ENCODE measurements around the gene RDH14. TPM values are rescaled to one million over a fixed set of nuclear protein-coding genes. Genes with fewer than 3 reads are reported as not detected.

RDH14 gene
- total and polyA plus RNA-seq, 7 donors = 23.9 to 42.6 (median 25.7) TPM

DNA sequence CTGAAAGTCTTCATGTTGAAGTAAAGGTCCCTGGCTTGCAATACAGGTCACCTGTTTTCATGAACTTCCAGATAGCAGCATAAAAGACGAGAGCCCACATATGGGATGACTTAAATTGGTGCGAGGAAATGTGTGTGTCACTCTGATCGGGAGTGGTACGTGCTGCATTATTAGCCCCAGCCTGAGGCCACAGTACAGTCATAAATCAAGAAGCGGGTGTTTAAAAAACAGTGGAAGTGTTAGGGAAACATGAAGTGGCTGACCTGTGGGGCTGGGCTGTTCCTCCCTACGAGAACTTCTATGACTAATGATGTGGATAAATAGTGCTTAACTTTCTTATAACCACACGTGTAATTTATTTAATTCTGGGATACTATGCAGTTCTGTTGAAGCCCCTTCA is 24.4 kb downstream of the RDH14 start:
- 37 to 47% (median 37%) methylated on average over 7 of the region's 7 CpGs for WGBS, 3 donors
- no peak overlapping the region for H3K27ac ChIP-seq
- no peak for DNase-seq
- H3K27me3 ChIP-seq (ENCODE audit: insufficient read depth in 3 of 3, low read length in 2 of 3) = no peaks in the 10 kb centered on the region
- no peak for TF ChIP-seq CTCF (IDR thresholded peaks at IDR 0.05)
- intact Hi-C loops (cut with DNase I) = no loop called here
- H3K4me1 ChIP-seq = no peaks in the 10 kb centered on the region
- no peak overlapping the region for H3K4me3 ChIP-seq
- no peaks in the 10 kb centered on the region for H3K9me3 ChIP-seq
- H3K36me3 ChIP-seq (ENCODE audit: insufficient read depth in 1 of 2, low read depth in 1 of 2) = no peaks in the 10 kb centered on the region
- ATAC-seq = no peak

GRCh38 chr2:18531194-18531593 is 29.3 kb downstream of the RDH14 start:
- ATAC-seq (no peak), DNase-seq (no peak)
- TF ChIP-seq CTCF (IDR thresholded peaks at IDR 0.05) = no peak
- Histone ChIP-seq H3K27ac (no peak overlapping the region), H3K4me3 (no peak overlapping the region), H3K9me3 (no peaks in the 10 kb centered on the region), H3K27me3 (ENCODE audit: insufficient read depth in 3 of 3, low read length in 2 of 3) (no peaks in the 10 kb centered on the region), H3K36me3 (ENCODE audit: insufficient read depth in 1 of 2, low read depth in 1 of 2) (no peaks in the 10 kb centered on the region), H3K4me1 (no peaks in the 10 kb centered on the region)
- intact Hi-C loops (cut with DNase I) = no loop called here
- whole genome bisulfite sequencing, 3 donors = 48 to 68% (median 50%) methylated on average over 1 of the region's 1 CpG

DNA sequence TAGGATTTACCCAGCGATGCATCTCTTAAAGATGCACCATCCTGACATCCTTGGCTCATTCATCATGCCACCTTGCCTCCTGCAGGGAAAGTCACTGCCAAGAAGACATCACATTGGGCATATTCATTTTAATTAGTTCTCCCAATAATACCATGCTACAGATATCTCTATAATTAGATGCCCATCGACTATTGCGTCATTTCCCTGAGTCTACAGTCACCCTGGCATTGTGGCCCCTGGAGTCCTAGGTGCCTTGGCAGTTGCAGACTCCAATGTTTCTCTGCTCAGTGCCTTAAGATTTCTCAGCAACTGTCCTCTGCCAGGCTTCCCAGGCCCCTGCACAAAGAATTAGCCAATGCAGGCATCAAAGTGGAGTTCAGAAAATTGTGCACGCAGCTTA is 32.6 kb downstream of the RDH14 start:
- no peak for ATAC-seq

DNA sequence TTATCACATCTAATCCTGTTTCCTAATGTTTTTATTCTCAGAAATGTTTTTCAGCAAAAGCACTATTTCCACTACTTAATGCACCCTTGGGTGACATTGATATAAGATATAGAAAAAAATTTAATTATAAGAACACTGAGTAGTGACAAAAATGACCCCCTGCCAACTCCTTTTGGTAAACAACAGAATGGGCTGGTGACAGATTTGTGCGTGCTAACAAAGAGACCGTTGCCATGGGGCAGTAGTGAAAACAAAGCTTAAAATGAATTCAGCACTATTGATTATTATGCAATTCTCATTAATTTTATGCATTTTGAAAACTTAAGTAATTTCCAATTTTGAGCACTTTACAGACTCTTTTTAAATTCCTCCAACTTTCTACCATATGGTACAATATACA is 33.1 kb downstream of the RDH14 start:
- ATAC-seq (no peak), DNase-seq (no peak)
- Histone ChIP-seq H3K9me3 (no peaks in the 10 kb centered on the region), H3K4me3 (no peak overlapping the region), H3K4me1 (no peaks in the 10 kb centered on the region), H3K27me3 (ENCODE audit: insufficient read depth in 3 of 3, low read length in 2 of 3) (no peaks in the 10 kb centered on the region), H3K36me3 (ENCODE audit: insufficient read depth in 1 of 2, low read depth in 1 of 2) (no peaks in the 10 kb centered on the region), H3K27ac (no peak overlapping the region)
- no peak for TF ChIP-seq CTCF (IDR thresholded peaks at IDR 0.05)
- intact Hi-C loops (cut with DNase I) = loop anchor here in 1 of 2 donors (10.0 kb wide), 1 partner anchor 827 kb away; the partner anchor contains the start of gene OSR1
- WGBS, 3 donors = 66 to 90% (median 82%) methylated on average over 2 of the region's 2 CpGs

More for the DNA sequence above, 32.6 kb downstream of the RDH14 start:
- intact Hi-C loops (cut with DNase I) = loop anchor here in 1 of 2 donors (10.0 kb wide), 1 partner anchor 827 kb away; the partner anchor contains the start of gene OSR1
- Histone ChIP-seq H3K36me3 (ENCODE audit: insufficient read depth in 1 of 2, low read depth in 1 of 2) (no peaks in the 10 kb centered on the region), H3K4me3 (no peak overlapping the region), H3K9me3 (no peaks in the 10 kb centered on the region), H3K27me3 (ENCODE audit: insufficient read depth in 3 of 3, low read length in 2 of 3) (no peaks in the 10 kb centered on the region), H3K27ac (no peak overlapping the region), H3K4me1 (no peaks in the 10 kb centered on the region)
- WGBS, 3 donors = 57 to 81% (median 69%) methylated on average over 4 of the region's 4 CpGs
- TF ChIP-seq CTCF (IDR thresholded peaks at IDR 0.05) = no peak
- no peak for DNase-seq

- Histone ChIP-seq H3K36me3 (ENCODE audit: insufficient read depth in 1 of 2, low read depth in 1 of 2) (no peaks in the 10 kb centered on the region), H3K9me3 (no peaks in the 10 kb centered on the region), H3K4me3 (no peak overlapping the region), H3K4me1 (no peaks in the 10 kb centered on the region), H3K27ac (no peak overlapping the region), H3K27me3 (ENCODE audit: insufficient read depth in 3 of 3, low read length in 2 of 3) (no peaks in the 10 kb centered on the region)
- intact Hi-C loops (cut with DNase I) = loop anchor here in 1 of 2 donors (10.0 kb wide), 1 partner anchor 828 kb away; the partner anchor contains the start of gene OSR1
- no peak for DNase-seq
- no peak for TF ChIP-seq CTCF (IDR thresholded peaks at IDR 0.05)
- 69 to 82% (median 81%) methylated on average over 7 of the region's 7 CpGs for WGBS, 3 donors
- no peak for ATAC-seq
These were observed 34.0 kb downstream of the RDH14 start for GRCh38 chr2:18526429-18526828.
